BE2C (cell line): Measurements from ENCODE around the gene EFCAB11.

Experiments
- DNase-seq: peaks from one replicate; pipeline ENCODE4 v3.0.0-alpha.2; 2020
- H3K27me3 ChIP-seq: fragments of 250-450 bp; sonication (Bioruptor Pico); 2 replicates; pipeline ENCODE4 v1.5.1; 2020; ENCODE audit warnings: mild to moderate bottlenecking
- H3K36me3 ChIP-seq: fragments of 250-450 bp; sonication (Bioruptor Pico); 2 replicates; pipeline ENCODE4 v1.5.1; 2020; ENCODE audit warnings: mild to moderate bottlenecking
- H3K4me1 ChIP-seq: fragments of 250-450 bp; sonication (Bioruptor Pico); 2 replicates; pipeline ENCODE4 v1.5.1; 2020
- H3K4me3 ChIP-seq: 2 replicates; pipeline ENCODE4 v1.5.1; 2011; ENCODE audit warnings: low read depth, low read length
- H3K9me3 ChIP-seq: fragments of 250-450 bp; sonication (Bioruptor Pico); 2 replicates; pipeline ENCODE4 v1.5.1; 2020
- TF ChIP-seq, protein P1 (sequence below): IDR thresholded peaks from 2 replicates; pipeline ENCODE4 v1.5.1; 2012; ENCODE audit warnings: mild to moderate bottlenecking, low read depth, low read length

EFCAB11 gene

DNA sequence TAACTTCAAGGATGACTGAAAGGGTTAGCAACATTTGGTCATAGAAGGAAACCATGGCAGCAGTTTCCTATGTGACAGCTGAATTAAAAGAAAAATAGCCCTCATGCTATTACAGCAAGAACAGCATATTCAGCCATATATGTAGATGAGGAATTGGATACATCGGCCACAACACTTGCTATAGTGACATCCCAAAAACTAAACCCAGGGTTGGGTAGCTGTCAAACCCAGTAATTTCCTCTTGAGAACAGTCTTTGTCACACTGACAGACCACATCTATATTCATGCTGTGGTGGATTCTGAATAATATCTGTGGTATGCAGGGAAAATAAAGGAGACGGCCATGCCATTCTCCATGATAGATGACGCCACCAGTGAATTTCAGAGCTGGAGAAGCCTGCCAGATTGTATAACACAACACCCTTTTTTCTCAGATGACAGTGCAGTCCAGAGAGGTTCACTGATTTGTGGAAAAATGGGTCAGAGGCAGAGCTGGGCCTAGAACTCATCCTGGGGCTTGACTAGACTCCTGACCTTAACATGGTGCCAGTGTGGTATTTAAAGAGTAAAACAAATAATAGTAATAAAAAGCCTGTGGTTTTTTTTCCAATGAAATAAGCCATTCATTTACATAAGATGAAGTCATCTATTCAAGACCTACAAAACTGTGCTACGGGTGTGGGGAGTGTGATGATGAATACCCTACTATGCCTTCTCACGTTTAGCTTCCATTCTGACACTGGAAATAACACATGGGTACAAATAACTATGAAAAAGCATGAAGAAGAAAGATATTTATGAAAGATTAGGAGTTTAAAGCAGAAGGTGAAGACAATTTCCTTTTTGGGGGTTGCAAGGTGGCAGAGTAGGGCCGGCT, 32.3 kb downstream of the EFCAB11 start:
- Histone ChIP-seq H3K36me3 (no peaks in the 10 kb centered on the region), H3K9me3 (no peaks in the 10 kb centered on the region), H3K4me3 (no peak overlapping the region), H3K4me1 (no peaks in the 10 kb centered on the region), H3K27me3 (no peaks in the 10 kb centered on the region)
- TF ChIP-seq, protein P1, sequence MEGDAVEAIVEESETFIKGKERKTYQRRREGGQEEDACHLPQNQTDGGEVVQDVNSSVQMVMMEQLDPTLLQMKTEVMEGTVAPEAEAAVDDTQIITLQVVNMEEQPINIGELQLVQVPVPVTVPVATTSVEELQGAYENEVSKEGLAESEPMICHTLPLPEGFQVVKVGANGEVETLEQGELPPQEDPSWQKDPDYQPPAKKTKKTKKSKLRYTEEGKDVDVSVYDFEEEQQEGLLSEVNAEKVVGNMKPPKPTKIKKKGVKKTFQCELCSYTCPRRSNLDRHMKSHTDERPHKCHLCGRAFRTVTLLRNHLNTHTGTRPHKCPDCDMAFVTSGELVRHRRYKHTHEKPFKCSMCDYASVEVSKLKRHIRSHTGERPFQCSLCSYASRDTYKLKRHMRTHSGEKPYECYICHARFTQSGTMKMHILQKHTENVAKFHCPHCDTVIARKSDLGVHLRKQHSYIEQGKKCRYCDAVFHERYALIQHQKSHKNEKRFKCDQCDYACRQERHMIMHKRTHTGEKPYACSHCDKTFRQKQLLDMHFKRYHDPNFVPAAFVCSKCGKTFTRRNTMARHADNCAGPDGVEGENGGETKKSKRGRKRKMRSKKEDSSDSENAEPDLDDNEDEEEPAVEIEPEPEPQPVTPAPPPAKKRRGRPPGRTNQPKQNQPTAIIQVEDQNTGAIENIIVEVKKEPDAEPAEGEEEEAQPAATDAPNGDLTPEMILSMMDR: no peak
- DNase-seq: no peak

DNA sequence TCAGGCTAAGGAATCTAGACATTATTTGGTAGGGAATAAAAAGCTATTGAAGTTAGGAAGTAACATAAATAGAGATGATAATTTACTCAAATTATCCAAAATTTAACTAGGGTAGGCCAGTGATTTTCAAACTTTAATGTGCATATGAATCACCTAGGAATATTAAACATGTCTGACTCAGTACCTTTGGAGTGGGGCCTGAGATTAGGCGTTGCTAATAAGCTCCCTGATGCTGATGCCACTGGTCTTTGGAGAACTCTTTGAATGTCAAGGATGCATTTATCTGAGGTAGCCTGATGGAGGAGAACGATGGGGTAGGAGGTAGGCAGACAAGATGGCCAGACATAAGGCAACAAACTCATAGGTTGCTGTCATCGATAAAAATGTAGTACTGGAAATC, 33.2 kb downstream of the EFCAB11 start:
- no peaks in the 10 kb centered on the region for H3K9me3 ChIP-seq
- DNase-seq: no peak
- H3K36me3 ChIP-seq: no peaks in the 10 kb centered on the region
- H3K4me1 ChIP-seq: no peaks in the 10 kb centered on the region
- H3K27me3 ChIP-seq: no peaks in the 10 kb centered on the region
- no peak overlapping the region for H3K4me3 ChIP-seq
- TF ChIP-seq, protein P1: no peak

DNA sequence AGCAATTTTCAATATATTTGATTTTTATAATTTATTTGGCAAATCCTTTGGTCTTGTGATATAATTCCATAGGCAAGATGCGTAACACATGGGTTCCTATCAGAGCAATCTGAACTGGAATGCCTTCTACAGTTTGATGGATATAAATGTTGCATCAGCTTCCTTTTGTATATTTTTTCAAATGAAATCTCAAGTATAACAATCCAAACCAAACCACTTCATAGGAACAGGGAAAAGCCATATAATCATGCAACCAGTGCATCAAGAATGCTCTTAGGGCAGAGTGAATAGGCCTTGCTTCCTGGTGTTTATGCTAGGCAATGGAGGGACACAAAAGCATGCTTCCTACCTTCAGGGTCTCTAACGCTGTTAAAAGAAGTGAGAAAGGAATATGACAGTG, 34.5 kb downstream of the EFCAB11 start:
- no peaks in the 10 kb centered on the region for H3K9me3 ChIP-seq
- H3K4me1 ChIP-seq: no peaks in the 10 kb centered on the region
- TF ChIP-seq, protein P1: no peak
- H3K36me3 ChIP-seq: no peaks in the 10 kb centered on the region
- H3K4me3 ChIP-seq: no peak overlapping the region
- no peaks in the 10 kb centered on the region for H3K27me3 ChIP-seq
- no peak for DNase-seq

GRCh38 chr14:89918721-89919120, 35.8 kb downstream of the EFCAB11 start:
- no peaks in the 10 kb centered on the region for H3K27me3 ChIP-seq
- no peaks in the 10 kb centered on the region for H3K9me3 ChIP-seq
- TF ChIP-seq, protein P1: no peak
- H3K4me3 ChIP-seq: no peak overlapping the region
- DNase-seq: no peak
- no peaks in the 10 kb centered on the region for H3K36me3 ChIP-seq
- H3K4me1 ChIP-seq: no peaks in the 10 kb centered on the region

DNA sequence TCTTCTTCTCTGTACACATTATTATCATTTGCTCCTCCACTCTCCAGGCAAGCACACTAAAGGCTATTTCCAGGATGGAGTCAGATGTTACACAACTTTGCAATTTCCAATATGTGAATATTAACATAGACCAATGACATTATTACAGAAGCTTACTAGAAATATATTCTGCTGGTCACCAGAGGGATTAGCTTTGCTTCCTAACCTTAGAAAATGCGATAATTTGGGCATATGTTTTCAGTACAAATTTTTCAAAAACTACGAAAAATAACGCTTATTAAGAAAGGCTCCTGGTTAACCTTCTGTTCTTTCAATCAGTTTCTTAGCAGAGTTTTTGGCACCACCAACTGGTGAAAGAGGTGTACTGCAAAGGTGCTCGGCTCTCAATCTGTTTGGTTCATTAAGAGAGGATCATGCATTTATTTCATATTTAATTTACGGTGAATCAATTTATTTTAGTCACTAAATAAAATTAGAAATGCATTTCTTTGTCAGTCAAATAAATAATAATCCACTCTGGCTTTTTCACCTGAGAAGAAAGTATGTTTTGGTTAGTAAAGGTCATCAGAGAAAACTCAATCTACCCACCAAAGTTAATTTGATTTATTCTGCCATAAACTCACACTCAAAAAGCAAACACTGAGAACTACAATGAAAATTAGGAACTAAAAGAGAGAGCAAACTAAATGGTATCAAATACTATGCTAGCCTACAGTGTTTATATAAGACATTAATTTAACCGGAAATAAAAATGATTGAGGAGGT, 39.2 kb downstream of the EFCAB11 start:
- peak; percentile 52 for DNase-seq
- TF ChIP-seq, protein P1: peak; percentile 98
- Histone ChIP-seq H3K27me3 (no peaks in the 10 kb centered on the region), H3K36me3 (no peaks in the 10 kb centered on the region), H3K4me1 (peaks cover 3% of the 10 kb centered on the region; the same call in 1 of the 2 replicates), H3K4me3 (no peak overlapping the region), H3K9me3 (no peaks in the 10 kb centered on the region)
